GM12878 (cell line): ENCODE data around the gene SCRN2. TPM values are rescaled to one million over a fixed set of nuclear protein-coding genes. Genes with fewer than 3 reads are reported as not detected.

ENCODE experiments used
- ATAC-seq: fragments of 200-7000 bp; cut with Tn5 transposase; 3 replicates; pipeline ENCODE4 v1.9.1; 2020; ENCODE audit warnings: mild to moderate bottlenecking, moderate library complexity
- BruUV-seq: library from RNA; stranded (reverse); fragments of 400-500 nt; replicated peaks from 2 replicates; lab custom pipeline; 2021; lab: Mats Ljungman, UMichigan
- CTCF ChIA-PET: fragments of 300-600 bp; sonication (Branson Sonifier 250); formaldehyde crosslinking; extraction: SDS; loops from one replicate; lab custom pipeline; 2021; ENCODE audit warnings: inconsistent platforms; lab: Yijun Ruan, JAX
- POLR2A ChIA-PET: fragments of 350-600 bp; formaldehyde crosslinking; extraction: SDS; loops from one replicate; lab custom pipeline; 2021; ENCODE audit warnings: inconsistent platforms; lab: Charles Lee
- RAD21 ChIA-PET: fragments of 300-600 bp; sonication (Branson Sonifier 250); formaldehyde crosslinking; loops from one replicate; lab custom pipeline; 2023; ENCODE audit warnings: antibody characterized with exemption; ENCODE audit not compliant: unreplicated experiment; lab: Charles Lee
- SMC1A ChIA-PET: fragments of 300-600 bp; sonication (Branson Sonifier 250); formaldehyde crosslinking; loops from one replicate; lab custom pipeline; 2023; ENCODE audit not compliant: unreplicated experiment, uncharacterized antibody; lab: Charles Lee
- DNase-seq: peaks from one replicate; pipeline ENCODE4 v3.0.0-alpha.2; 2011; ENCODE audit warnings: low read depth, low spot score
- FAIRE-seq: peaks from 3 replicates; lab custom pipeline; 2011; peaks lifted over from hg19 to GRCh38; lab: Jason Lieb, UNC
- H2AFZ ChIP-seq: 2 replicates; pipeline ENCODE4 v1.6.0; 2011; ENCODE audit warnings: low read depth, low read length, control low read depth; ENCODE audit not compliant: control insufficient read depth
- H3K27ac ChIP-seq: 2 replicates; pipeline ENCODE4 v1.5.1; 2011; ENCODE audit warnings: control low read depth; ENCODE audit not compliant: control insufficient read depth, insufficient read depth
- H3K27me3 ChIP-seq, 2 experiments: replicated peaks in 1 of 2; 2 replicates each; pipeline versions ENCODE4 v1.6.0 to v1.6.1; 2011; ENCODE audit warnings: low read length in 1 of 2; ENCODE audit not compliant: control insufficient read depth in 2 of 2, insufficient read depth in 2 of 2
- H3K36me3 ChIP-seq, 2 experiments: 2 replicates each; pipeline ENCODE4 v1.5.1; 2011; ENCODE audit warnings: low read length in 1 of 2; ENCODE audit not compliant: control insufficient read depth in 2 of 2, insufficient read depth in 2 of 2
- H3K4me1 ChIP-seq: 2 replicates; pipeline ENCODE4 v1.6.1; 2011; ENCODE audit warnings: mild to moderate bottlenecking, low read length, moderate library complexity, mixed read lengths; ENCODE audit not compliant: control insufficient read depth, insufficient read depth
- H3K4me2 ChIP-seq: 2 replicates; pipeline ENCODE4 v1.6.0; 2011; ENCODE audit warnings: control low read depth; ENCODE audit not compliant: control insufficient read depth, insufficient read depth
- H3K4me3 ChIP-seq: fragments of 200-600 bp; sonication (generic); 2 replicates; pipeline ENCODE4 v1.5.1; 2016
- H3K79me2 ChIP-seq: 2 replicates; pipeline ENCODE4 v1.6.0; 2011; ENCODE audit warnings: low read length; ENCODE audit not compliant: control insufficient read depth, insufficient read depth
- H3K9ac ChIP-seq: 2 replicates; pipeline ENCODE4 v1.8.0; 2011; ENCODE audit warnings: low read length, control low read depth, mixed read lengths; ENCODE audit not compliant: control insufficient read depth, insufficient read depth
- H3K9me3 ChIP-seq: replicated peaks from 3 replicates; pipeline ENCODE4 v1.5.1; 2011; ENCODE audit warnings: mild to moderate bottlenecking, low read length; ENCODE audit not compliant: control insufficient read depth, insufficient read depth
- H4K20me1 ChIP-seq: 2 replicates; pipeline ENCODE4 v1.6.0; 2011; ENCODE audit not compliant: control insufficient read depth, insufficient read depth
- BACH1 ChIP-seq: fragments of 450-650 bp; IDR thresholded peaks from 2 replicates; pipeline ENCODE4 v1.6.1; 2017; ENCODE audit warnings: mild to moderate bottlenecking, borderline replicate concordance
- BCL11A ChIP-seq: IDR thresholded peaks from 2 replicates; pipeline ENCODE4 v1.6.1; 2011; ENCODE audit warnings: low read depth, low read length
- CHD1 ChIP-seq: IDR thresholded peaks from 2 replicates; pipeline ENCODE4 v1.6.1; 2012; ENCODE audit warnings: low read depth, low read length, improper control_type of control experiment
- EP300 ChIP-seq, 2 experiments: fragments of 150-350 bp in 1 of 2; IDR thresholded peaks; 2 replicates each; pipeline ENCODE4 v1.6.1; 2011 to 2012; ENCODE audit warnings: low read depth in 2 of 2, low read length in 2 of 2, borderline replicate concordance in 1 of 2, improper control_type of control experiment in 1 of 2, inconsistent platforms in 1 of 2; ENCODE audit not compliant: control insufficient read depth in 1 of 2
- ETV6 ChIP-seq, 2 experiments: fragments of 450-650 bp in 1 of 2; IDR thresholded peaks in 1 of 2; conservative IDR thresholded peaks in 1 of 2; 2 replicates each; pipeline ENCODE4 v1.6.1; 2014; ENCODE audit warnings: antibody characterized with exemption in 1 of 2, borderline replicate concordance in 1 of 2, low read depth in 1 of 2, mild to moderate bottlenecking in 1 of 2, moderate library complexity in 1 of 2
- IKZF2 ChIP-seq, 2 experiments: fragments of 450-650 bp; IDR thresholded peaks; 2 replicates each; pipeline ENCODE4 v1.6.1; 2017; ENCODE audit warnings: mild to moderate bottlenecking in 2 of 2, moderate library complexity in 2 of 2
- JUND ChIP-seq: IDR thresholded peaks from 2 replicates; pipeline ENCODE4 v1.6.1; 2012; ENCODE audit warnings: low read depth, mild to moderate bottlenecking, low read length, improper control_type of control experiment, moderate library complexity
- MTA2 ChIP-seq: fragments of 450-650 bp; IDR thresholded peaks from 2 replicates; pipeline ENCODE4 v1.6.1; 2016; ENCODE audit warnings: low read depth, mild to moderate bottlenecking, moderate library complexity
- NFIC ChIP-seq: IDR thresholded peaks from 2 replicates; pipeline ENCODE4 v1.6.1; 2012; ENCODE audit warnings: low read depth, mild to moderate bottlenecking, inconsistent platforms, low read length, moderate library complexity
- NR2C1 ChIP-seq: fragments of 450-650 bp; IDR thresholded peaks from 2 replicates; pipeline ENCODE4 v1.6.1; 2017; ENCODE audit warnings: antibody characterized with exemption, mild to moderate bottlenecking, moderate library complexity
- NR2F1 ChIP-seq: fragments of 450-650 bp; conservative IDR thresholded peaks from 2 replicates; pipeline ENCODE4 v1.6.1; 2017; ENCODE audit warnings: mild to moderate bottlenecking
- NRF1 ChIP-seq: conservative IDR thresholded peaks from 2 replicates; pipeline ENCODE4 v1.6.1; 2011; ENCODE audit warnings: mild to moderate bottlenecking, low read depth, low read length, improper control_type of control experiment
- PAX5 ChIP-seq: IDR thresholded peaks from 2 replicates; pipeline ENCODE4 v1.6.1; 2011; ENCODE audit warnings: low read depth, low read length, borderline replicate concordance
- TCF12 ChIP-seq: IDR thresholded peaks from 2 replicates; pipeline ENCODE4 v1.6.1; 2011; ENCODE audit warnings: low read depth, mild to moderate bottlenecking, low read length
- YY1 ChIP-seq: IDR thresholded peaks from 2 replicates; pipeline ENCODE4 v1.6.1; 2011; ENCODE audit warnings: low read depth, mild to moderate bottlenecking, low read length
- ZNF217 ChIP-seq: fragments of 450-650 bp; IDR thresholded peaks from 2 replicates; pipeline ENCODE4 v1.6.1; 2017; ENCODE audit warnings: antibody characterized with exemption, mild to moderate bottlenecking
- WGBS: methylation state at CpG from one replicate; pipeline ENCODE4 v1.1.6; 2016; ENCODE audit warnings: low lambda C conversion rate; ENCODE audit not compliant: insufficient replicate concordance, insufficient coverage; ENCODE audit errors: missing lambda C conversion rate; 5-methylcytosine and 5-hydroxymethylcytosine counted together
- in situ Hi-C: fragments of 300-500 bp; cut with MboI; formaldehyde crosslinking; loops from 9 replicates; pipeline ENCODE4 v1.14.3; 2018; ENCODE audit warnings: mixed read lengths
- intact Hi-C: fragments of 100-400 bp; cut with micrococcal nuclease; formaldehyde crosslinking; loops from one replicate; pipeline ENCODE4 v1.14.2; 2022; ENCODE audit not compliant: unreplicated experiment
- polyA plus RNA-seq, 11 experiments: library from polyadenylated mRNA; depleted of rRNA in 4 of 11; unstranded in 6 of 11; stranded (reverse) in 5 of 11; fragments of >200 nt; fragmentation: Nextera tagmentation in 4 of 11; fragmentation: Illumina TruSeq in 1 of 11; extraction: Ambion mirVana in 4 of 11; extraction: Trizol in 1 of 11; gene quantifications; 1 replicate in 1 of 11; 2 replicates in 10 of 11; pipeline versions ENCODE4 v1.2.1 to v1.2.3, GENCODE V29; 2011 to 2016; ENCODE audit warnings: inconsistent platforms in 2 of 11, missing spikeins in 2 of 11, low read depth in 1 of 11
- total RNA-seq, 4 experiments: library from RNA; depleted of rRNA in 3 of 4; stranded (reverse); fragments of >200 nt in 3 of 4; fragmentation: Illumina TruSeq in 1 of 4; extraction: Trizol in 1 of 4; gene quantifications; 2 replicates each; pipeline versions ENCODE4 v1.2.1 to v1.2.3, GENCODE V29; 2013 to 2021
- TF ChIP-seq, protein P1 (sequence below): fragments of 150-350 bp; IDR thresholded peaks from 2 replicates; pipeline ENCODE4 v1.6.1; 2014; ENCODE audit warnings: mild to moderate bottlenecking, low read depth, low read length
- TF ChIP-seq, protein P2 (sequence below): fragments of 450-650 bp; formaldehyde crosslinking; IDR thresholded peaks from 2 replicates; pipeline ENCODE4 v1.4.0; 2022; ENCODE audit warnings: mild to moderate bottlenecking, moderate library complexity

Gene SCRN2
- total and polyA plus RNA-seq, 10 of the 15 experiments (the other 5 are each of a cell fraction or from before 2014, with no cell fraction given): 0.34 to 33.3 (median 20.1) TPM

DNA sequence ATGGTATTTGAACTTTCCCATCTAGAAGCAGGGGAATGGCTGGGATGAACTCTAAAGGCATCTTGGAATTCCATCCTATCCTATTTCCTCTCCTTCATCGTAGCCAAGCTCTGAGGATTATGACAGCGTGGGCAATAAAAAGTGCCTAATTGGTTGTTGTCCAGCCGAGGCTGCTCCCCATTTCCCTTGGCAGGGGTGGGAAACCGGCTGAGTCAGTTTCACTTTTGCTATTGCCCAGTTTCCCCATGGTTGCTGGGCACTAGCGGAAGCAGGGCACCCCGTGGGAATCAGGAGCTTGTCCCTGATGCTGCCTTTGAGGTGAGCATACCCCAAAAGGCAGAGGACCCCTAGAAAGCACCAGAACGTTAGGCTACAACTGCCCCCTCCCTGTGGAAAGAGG, 41.2 kb upstream of the SCRN2 start (continued):
- TF ChIP-seq, protein P1, sequence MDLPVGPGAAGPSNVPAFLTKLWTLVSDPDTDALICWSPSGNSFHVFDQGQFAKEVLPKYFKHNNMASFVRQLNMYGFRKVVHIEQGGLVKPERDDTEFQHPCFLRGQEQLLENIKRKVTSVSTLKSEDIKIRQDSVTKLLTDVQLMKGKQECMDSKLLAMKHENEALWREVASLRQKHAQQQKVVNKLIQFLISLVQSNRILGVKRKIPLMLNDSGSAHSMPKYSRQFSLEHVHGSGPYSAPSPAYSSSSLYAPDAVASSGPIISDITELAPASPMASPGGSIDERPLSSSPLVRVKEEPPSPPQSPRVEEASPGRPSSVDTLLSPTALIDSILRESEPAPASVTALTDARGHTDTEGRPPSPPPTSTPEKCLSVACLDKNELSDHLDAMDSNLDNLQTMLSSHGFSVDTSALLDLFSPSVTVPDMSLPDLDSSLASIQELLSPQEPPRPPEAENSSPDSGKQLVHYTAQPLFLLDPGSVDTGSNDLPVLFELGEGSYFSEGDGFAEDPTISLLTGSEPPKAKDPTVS: no peak
- no peak for TF ChIP-seq BCL11A

GRCh38 chr17:47879776-47880454, 38.8 kb upstream of the SCRN2 start:
- Histone ChIP-seq H3K4me3 (no peak overlapping the region), H3K36me3 (no peaks in the 10 kb centered on the region), H3K27me3 (peaks cover 3 to 4% of the 10 kb centered on the region in 2 experiments; a peak in 3 of 4 replicates), H3K9ac (no peak overlapping the region), H2AFZ (no peak overlapping the region), H3K9me3 (no peaks in the 10 kb centered on the region), H3K4me1 (no peaks in the 10 kb centered on the region), H4K20me1 (no peaks in the 10 kb centered on the region), H3K79me2 (no peaks in the 10 kb centered on the region), H3K4me2 (no peak overlapping the region), H3K27ac (no peak overlapping the region)
- WGBS: 51% methylated on average over 8 of the region's 8 CpGs
- POLR2A ChIA-PET: no interaction called here
- RAD21 ChIA-PET: interaction anchor here (0.6 kb wide), 1 partner anchor 10 kb away, joined by 3 read pairs; no protein-coding TSS in a partner anchor
- in situ Hi-C loops (no loop called here), intact Hi-C loops (no loop called here)
- ATAC-seq (no peak), DNase-seq (no peak), FAIRE-seq (no peak)
- SMC1A ChIA-PET: interaction anchor here (1.1 kb wide), 1 partner anchor 37 kb away, joined by 3 read pairs; no protein-coding TSS in a partner anchor
- BruUV-seq: no TSS peak
- CTCF ChIA-PET: interaction anchor here (1.0 to 1.8 kb wide), 2 partner anchors 10 to 245 kb away, joined by 3 to 6 read pairs; no protein-coding TSS in a partner anchor
- TF ChIP-seq IKZF2 (IDR thresholded peaks at IDR 0.05) (no peak), ETV6 (conservative IDR thresholded peaks at IDR 0.05 in 1 of 2, IDR thresholded peaks at IDR 0.05 in 1 of 2; ENCODE audit: borderline replicate concordance in 1 of 2, low read depth in 1 of 2) (no peak), NR2C1 (no peak), CHD1 (no peak), BACH1 (no peak), NRF1 (no peak), TCF12 (no peak), PAX5 (no peak), NR2F1 (no peak), JUND (no peak), MTA2 (no peak), YY1 (no peak), ZNF217 (no peak), NFIC (no peak), EP300 (IDR thresholded peaks at IDR 0.05; ENCODE audit: borderline replicate concordance in 1 of 2, control insufficient read depth in 1 of 2, low read depth in 2 of 2, low read length in 2 of 2) (no peak)
- TF ChIP-seq, protein P2, sequence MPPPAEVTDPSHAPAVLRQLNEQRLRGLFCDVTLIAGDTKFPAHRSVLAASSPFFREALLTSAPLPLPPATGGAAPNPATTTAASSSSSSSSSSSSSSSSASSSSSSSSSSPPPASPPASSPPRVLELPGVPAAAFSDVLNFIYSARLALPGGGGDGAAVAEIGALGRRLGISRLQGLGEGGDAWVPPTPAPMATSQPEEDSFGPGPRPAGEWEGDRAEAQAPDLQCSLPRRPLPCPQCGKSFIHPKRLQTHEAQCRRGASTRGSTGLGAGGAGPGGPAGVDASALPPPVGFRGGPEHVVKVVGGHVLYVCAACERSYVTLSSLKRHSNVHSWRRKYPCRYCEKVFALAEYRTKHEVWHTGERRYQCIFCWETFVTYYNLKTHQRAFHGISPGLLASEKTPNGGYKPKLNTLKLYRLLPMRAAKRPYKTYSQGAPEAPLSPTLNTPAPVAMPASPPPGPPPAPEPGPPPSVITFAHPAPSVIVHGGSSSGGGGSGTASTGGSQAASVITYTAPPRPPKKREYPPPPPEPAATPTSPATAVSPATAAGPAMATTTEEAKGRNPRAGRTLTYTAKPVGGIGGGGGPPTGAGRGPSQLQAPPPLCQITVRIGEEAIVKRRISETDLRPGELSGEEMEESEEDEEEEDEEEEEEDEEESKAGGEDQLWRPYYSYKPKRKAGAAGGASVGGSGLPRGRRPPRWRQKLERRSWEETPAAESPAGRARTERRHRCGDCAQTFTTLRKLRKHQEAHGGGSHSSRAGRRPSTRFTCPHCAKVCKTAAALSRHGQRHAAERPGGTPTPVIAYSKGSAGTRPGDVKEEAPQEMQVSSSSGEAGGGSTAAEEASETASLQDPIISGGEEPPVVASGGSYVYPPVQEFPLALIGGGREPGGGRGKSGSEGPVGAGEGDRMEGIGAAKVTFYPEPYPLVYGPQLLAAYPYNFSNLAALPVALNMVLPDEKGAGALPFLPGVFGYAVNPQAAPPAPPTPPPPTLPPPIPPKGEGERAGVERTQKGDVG (CRISPR knock-in tag): no peak
